ENCODE measurements around the gene YJEFN3. TPM values are rescaled to one million over a fixed set of nuclear protein-coding genes. Genes with fewer than 3 reads are reported as not detected.
A peak's percentile ranks its signal among the peaks of the same experiment; 100 is the strongest.

The YJEFN3 gene
- total RNA-seq, 1 donor, result 0.43 TPM

- no peak for DNase-seq (ENCODE audit: low read depth)
- H3K4me3 ChIP-seq (ENCODE audit: low read depth, low read length), result no peak overlapping the region
- TF ChIP-seq CTCF (IDR thresholded peaks at IDR 0.05; ENCODE audit: insufficient read depth, low read depth, low read length), result no peak
These were observed 6.0 kb downstream of the YJEFN3 start for GRCh38 chr19:19534556-19535265.

- TF ChIP-seq CTCF (IDR thresholded peaks at IDR 0.05; ENCODE audit: insufficient read depth, low read depth, low read length), result no peak
- no peak overlapping the region for H3K4me3 ChIP-seq (ENCODE audit: low read depth, low read length)
- no peak for DNase-seq (ENCODE audit: low read depth)
These were observed 6.8 kb downstream of the YJEFN3 start for GRCh38 chr19:19535311-19536191.

DNA sequence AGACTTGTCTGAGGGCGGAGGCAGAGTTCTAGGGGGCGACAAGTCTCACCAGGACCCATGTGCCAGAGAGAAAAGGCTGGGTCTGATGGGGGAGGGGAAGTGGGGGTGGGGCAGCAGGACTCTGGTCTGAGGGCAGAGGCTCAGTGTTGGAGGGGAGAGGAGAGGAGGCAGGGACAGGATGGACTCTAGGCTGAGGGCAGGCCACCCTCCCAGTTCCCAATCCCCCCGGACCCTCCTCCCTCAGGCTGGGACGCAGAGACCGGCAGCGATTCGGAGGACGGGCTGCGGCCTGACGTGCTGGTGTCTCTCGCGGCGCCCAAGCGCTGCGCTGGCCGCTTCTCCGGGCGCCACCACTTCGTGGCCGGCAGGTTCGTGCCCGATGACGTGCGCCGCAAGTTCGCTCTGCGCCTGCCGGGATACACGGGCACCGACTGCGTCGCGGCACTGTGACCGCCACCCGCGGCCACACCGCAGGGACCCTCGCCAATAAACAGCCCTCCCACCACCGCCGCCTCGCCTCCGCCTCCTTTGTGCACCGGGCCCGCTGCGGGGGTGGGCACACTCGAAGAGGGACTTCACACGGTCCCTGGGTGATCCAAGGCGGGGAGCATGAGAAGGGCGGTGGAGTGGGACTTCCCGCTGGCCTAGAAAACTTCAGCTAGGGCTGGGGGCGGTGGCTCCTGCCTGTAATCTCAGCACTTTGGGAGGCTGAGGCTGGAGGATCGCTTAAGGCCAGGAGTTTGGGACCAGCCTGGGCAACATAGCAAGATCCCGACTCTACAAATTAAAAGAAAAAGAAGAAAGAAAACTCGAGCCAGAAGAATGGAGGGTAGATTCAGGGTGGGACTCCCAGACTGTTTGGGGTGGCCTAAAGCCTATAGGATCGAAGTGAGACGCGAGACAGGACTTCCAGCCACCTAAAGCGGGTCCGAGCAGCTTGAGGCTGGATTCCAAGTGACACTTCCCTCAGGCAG, 8.7 kb downstream of the YJEFN3 start:
- H3K4me3 ChIP-seq (ENCODE audit: low read depth, low read length), result no peak overlapping the region
- no peak for DNase-seq (ENCODE audit: low read depth)
- TF ChIP-seq CTCF (IDR thresholded peaks at IDR 0.05; ENCODE audit: insufficient read depth, low read depth, low read length), result no peak

DNA sequence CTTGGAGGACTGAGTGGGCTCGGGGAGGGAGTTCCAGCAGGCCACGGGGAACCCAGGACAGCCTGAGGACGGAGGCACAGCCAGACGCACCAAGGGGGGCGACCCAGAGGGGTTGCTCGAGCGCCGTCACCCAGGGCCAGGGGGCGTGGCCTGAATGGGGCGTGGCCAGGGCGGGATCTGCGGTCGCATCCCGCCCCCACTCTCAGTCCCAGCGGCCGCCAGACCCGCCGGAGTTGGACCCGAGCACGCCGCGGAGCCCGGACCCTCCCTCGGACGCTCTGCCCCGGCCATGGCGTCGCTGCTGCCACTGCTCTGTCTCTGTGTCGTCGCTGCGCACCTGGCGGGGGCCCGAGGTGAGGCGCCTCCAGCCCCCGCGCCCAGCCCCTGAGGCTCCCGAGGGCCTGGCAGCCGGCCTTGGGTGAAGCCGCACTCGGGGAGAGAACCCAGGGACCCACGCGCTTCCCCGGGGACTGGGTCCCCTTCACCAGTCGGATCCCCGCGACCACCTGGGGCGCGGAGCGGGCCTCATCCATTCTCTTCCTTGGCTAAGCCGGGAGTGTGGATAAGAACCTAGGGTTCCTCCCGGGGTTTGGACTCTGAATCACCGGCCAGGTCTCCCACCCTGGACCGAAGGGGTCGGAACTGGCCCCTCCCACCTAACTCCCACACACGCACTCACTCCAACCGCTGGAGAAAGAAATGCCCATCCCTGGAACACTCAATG, 9.5 kb downstream of the YJEFN3 start, which contains the start of gene CILP2:
TSS of gene CILP2 (plus strand) at position 205 of the 724 bp plus-strand sequence. CDS start at position 290, 85 bp downstream.
- no peak for TF ChIP-seq CTCF (IDR thresholded peaks at IDR 0.05; ENCODE audit: insufficient read depth, low read depth, low read length)
- DNase-seq (ENCODE audit: low read depth), result no peak
- peak within 1 kb of the TSS; percentile 36 for H3K4me3 ChIP-seq (ENCODE audit: low read depth, low read length)

GRCh38 chr19:19538785-19539166, 10.1 kb downstream of the YJEFN3 start:
- no peak for DNase-seq (ENCODE audit: low read depth)
- no peak overlapping the region for H3K4me3 ChIP-seq (ENCODE audit: low read depth, low read length)
- no peak for TF ChIP-seq CTCF (IDR thresholded peaks at IDR 0.05; ENCODE audit: insufficient read depth, low read depth, low read length)

DNA sequence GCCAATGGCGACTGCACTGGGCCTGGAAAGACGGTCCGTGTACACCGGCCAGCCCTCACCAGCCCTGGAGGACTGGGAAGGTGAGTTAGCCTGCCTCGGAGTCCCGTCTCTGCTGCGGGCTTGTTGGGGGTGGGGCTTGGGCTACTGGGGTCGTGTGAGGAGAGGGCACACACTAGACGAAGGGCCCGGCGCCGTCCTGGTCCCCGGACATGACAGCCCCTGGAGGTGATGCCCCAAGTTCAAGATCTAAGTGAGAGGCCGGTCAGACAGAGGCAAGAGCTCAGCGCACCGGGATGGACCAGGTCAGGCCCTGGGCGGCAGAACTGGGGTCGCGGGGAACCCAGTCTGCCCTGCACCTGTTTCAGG, 11.0 kb downstream of the YJEFN3 start:
- DNase-seq (ENCODE audit: low read depth), result no peak
- TF ChIP-seq CTCF (IDR thresholded peaks at IDR 0.05; ENCODE audit: insufficient read depth, low read depth, low read length), result no peak
- no peak overlapping the region for H3K4me3 ChIP-seq (ENCODE audit: low read depth, low read length)
